ENCODE measurements around the gene FAM136A.
"Not testable (repeated sequence)": the region's sequence is repeated elsewhere in the genome, so short reads cannot be mapped to it uniquely, and the experiment has no call there.

The FAM136A gene

GRCh38 chr2:70310899-70311298 is 9.0 kb upstream of the FAM136A start:
- H3K9me3 ChIP-seq, result no peaks in the 10 kb centered on the region
- H3K4me3 ChIP-seq, result no peak overlapping the region
- DNase-seq, result no peak
- H3K27ac ChIP-seq, result no peak overlapping the region
- H3K4me1 ChIP-seq, result no peaks in the 10 kb centered on the region
- intact Hi-C loops (cut with DNase I; ENCODE audit: low total_unique reads), result no loop called here
- no peaks in the 10 kb centered on the region for H3K36me3 ChIP-seq
- TF ChIP-seq CTCF (IDR thresholded peaks at IDR 0.05), result no peak
- H3K27me3 ChIP-seq, result no peaks in the 10 kb centered on the region

- H3K4me3 ChIP-seq, result no peak overlapping the region
- TF ChIP-seq CTCF (IDR thresholded peaks at IDR 0.05), result no peak
- no peaks in the 10 kb centered on the region for H3K27me3 ChIP-seq
- peaks cover 0 to under 1% (median 0%) of the 10 kb centered on the region in 3 donors for H3K36me3 ChIP-seq
- H3K27ac ChIP-seq, result no peak overlapping the region
- peaks cover 0 to 10% (median 7%) of the 10 kb centered on the region in 4 donors for H3K4me1 ChIP-seq
- intact Hi-C loops (cut with DNase I; ENCODE audit: low total_unique reads), result no loop called here
- no peaks in the 10 kb centered on the region for H3K9me3 ChIP-seq
- no peak for DNase-seq
Measured at GRCh38 chr2:70305531-70305930, 3.7 kb upstream of the FAM136A start.

GRCh38 chr2:70304498-70304897 is 2.6 kb upstream of the FAM136A start:
- no peaks in the 10 kb centered on the region for H3K9me3 ChIP-seq
- H3K4me1 ChIP-seq, result peaks cover 0 to 10% (median 7%) of the 10 kb centered on the region in 4 donors
- DNase-seq, result no peak
- no peak overlapping the region for H3K27ac ChIP-seq
- H3K36me3 ChIP-seq, result peaks cover 0 to 10% (median 0%) of the 10 kb centered on the region in 3 donors
- TF ChIP-seq CTCF (IDR thresholded peaks at IDR 0.05), result no peak
- no peak overlapping the region for H3K4me3 ChIP-seq
- intact Hi-C loops (cut with DNase I; ENCODE audit: low total_unique reads), result loop anchor here (5.0 kb wide), 2 partner anchors 313 to 392 kb away; no protein-coding TSS in a partner anchor
- no peaks in the 10 kb centered on the region for H3K27me3 ChIP-seq

- Histone ChIP-seq H3K36me3 (peaks cover 0 to 23% (median 9%) of the 10 kb centered on the region in 3 donors), H3K9me3 (no peaks in the 10 kb centered on the region), H3K27me3 (no peaks in the 10 kb centered on the region), H3K4me1 (peaks cover 0 to 10% (median 7%) of the 10 kb centered on the region in 4 donors), H3K27ac (no peak overlapping the region), H3K4me3 (no peak overlapping the region)
- no peak for TF ChIP-seq CTCF (IDR thresholded peaks at IDR 0.05)
- intact Hi-C loops (cut with DNase I; ENCODE audit: low total_unique reads), result loop anchor here (5.0 kb wide), 2 partner anchors 314 to 391 kb away; no protein-coding TSS in a partner anchor
- no peak for DNase-seq
Measured at GRCh38 chr2:70303186-70303585, 1.3 kb upstream of the FAM136A start.

- intact Hi-C loops (cut with DNase I; ENCODE audit: low total_unique reads), result loop anchor here (5.0 kb wide), 2 partner anchors 315 to 390 kb away; no protein-coding TSS in a partner anchor
- DNase-seq, result peak in 1 of 2 donors; percentile 24
- not testable (repeated sequence) for H3K27me3 ChIP-seq, H3K9me3 ChIP-seq
- Histone ChIP-seq H3K36me3 (peaks cover 0 to 33% (median 9%) of the 10 kb centered on the region in 3 donors), H3K4me3 (peak overlapping the region; percentile 72 to 85), H3K27ac (peak overlapping the region; percentile 80), H3K4me1 (peaks cover 0 to 10% (median 7%) of the 10 kb centered on the region in 4 donors)
Measured at GRCh38 chr2:70302195-70302546, 304 bp upstream of the FAM136A start.

GRCh38 chr2:70300771-70301343 is 1.0 kb downstream of the FAM136A start:
- peak overlapping the region; percentile 80 for H3K27ac ChIP-seq
- DNase-seq, result no peak
- H3K4me3 ChIP-seq, result peak overlapping the region; percentile 72 to 85
- intact Hi-C loops (cut with DNase I; ENCODE audit: low total_unique reads), result loop anchor here (5.0 kb wide), 2 partner anchors 316 to 389 kb away; no protein-coding TSS in a partner anchor
- peaks cover 0 to 10% (median 7%) of the 10 kb centered on the region in 4 donors for H3K4me1 ChIP-seq
- H3K27me3 ChIP-seq, result no peaks in the 10 kb centered on the region
- H3K36me3 ChIP-seq, result peaks cover 0 to 44% (median 9%) of the 10 kb centered on the region in 3 donors
- H3K9me3 ChIP-seq, result no peaks in the 10 kb centered on the region
- TF ChIP-seq CTCF (IDR thresholded peaks at IDR 0.05), result no peak

- intact Hi-C loops (cut with DNase I; ENCODE audit: low total_unique reads), result loop anchor here (10.0 kb wide), 1 partner anchor 53 kb away; the partner anchor contains the start of gene TIA1
- H3K36me3 ChIP-seq, result peaks cover 0 to 44% (median 9%) of the 10 kb centered on the region in 3 donors
- H3K4me1 ChIP-seq, result peaks cover 0 to 18% (median 7%) of the 10 kb centered on the region in 4 donors
- DNase-seq, H3K27ac ChIP-seq, H3K4me3 ChIP-seq, H3K27me3 ChIP-seq, H3K9me3 ChIP-seq: not testable (repeated sequence)
Measured at GRCh38 chr2:70297828-70298227, 4.0 kb downstream of the FAM136A start.
